ENCODE results near the gene RPGRIP1. TPM values are rescaled to one million over a fixed set of nuclear protein-coding genes. Genes with fewer than 3 reads are reported as not detected.
A peak's percentile ranks its signal among the peaks of the same experiment; 100 is the strongest.

RPGRIP1 gene
- total and polyA plus RNA-seq, 2 of the 4 experiments (the other 2 are of a cell fraction), result not detected

- H3K4ac ChIP-seq (ENCODE audit: low read depth, low read length), result no peak overlapping the region
Measured at GRCh38 chr14:21255385-21256101, 24.3 kb upstream of the RPGRIP1 start.

More at GRCh38 chr14:21255385-21256101, 24.3 kb upstream of the RPGRIP1 start:
- Histone ChIP-seq H3K9me3 (ENCODE audit: control insufficient read depth, insufficient read depth, low read length) (no peaks in the 10 kb centered on the region), H2AK9ac (replicated peaks; ENCODE audit: low read depth, low read length, poor library complexity) (no peak overlapping the region), H2BK120ac (ENCODE audit: low read depth, low read length) (no peak overlapping the region), H3K9me1 (ENCODE audit: insufficient read depth, low read length) (peaks cover 22% of the 10 kb centered on the region), H4K8ac (ENCODE audit: low read depth in 2 of 2, low read length in 2 of 2) (no peak overlapping the region), H3K36me3 (ENCODE audit: control insufficient read depth, insufficient read depth, low read length) (peaks cover 41% of the 10 kb centered on the region), H3K79me1 (ENCODE audit: low read depth in 1 of 2, low read length in 2 of 2) (peaks cover 0 to 41% of the 10 kb centered on the region in 2 experiments; a peak in 2 of 4 replicates), H2BK5ac (ENCODE audit: low read depth, low read length, poor library complexity, severe bottlenecking) (no peak overlapping the region), H3K23ac (ENCODE audit: low read depth, low read length) (no peak overlapping the region), H2AFZ (replicated peaks; ENCODE audit: low read length, poor library complexity) (no peak overlapping the region), H3K27ac (ENCODE audit: insufficient read depth, low read length) (no peak overlapping the region), H3K4me1 (ENCODE audit: control insufficient read depth, insufficient read depth, low read length) (peaks cover 9% of the 10 kb centered on the region), H2BK15ac (ENCODE audit: low read depth, low read length) (no peak overlapping the region), H4K20me1 (ENCODE audit: insufficient read depth, low read length) (peaks cover 93% of the 10 kb centered on the region), H4K91ac (ENCODE audit: insufficient read depth, low read depth, low read length) (no peak overlapping the region), H3K14ac (replicated peaks; ENCODE audit: low read depth, low read length) (no peak overlapping the region), H4K5ac (ENCODE audit: low read depth, low read length) (no peak overlapping the region), H3K18ac (ENCODE audit: low read depth, low read length) (no peak overlapping the region), H2BK20ac (ENCODE audit: low read depth, low read length) (no peak overlapping the region), H2AK5ac (ENCODE audit: low read depth, low read length) (no peak overlapping the region), H3K9ac (ENCODE audit: low read depth, low read length) (no peak overlapping the region), H3K27me3 (ENCODE audit: control insufficient read depth, insufficient read depth, low read length) (no peaks in the 10 kb centered on the region), H3K4me2 (ENCODE audit: low read depth, low read length) (no peak overlapping the region; the same call in 1 of the 2 replicates), H3K56ac (ENCODE audit: extremely low read depth, insufficient read depth, low read length) (no peak overlapping the region), H3K4me3 (ENCODE audit: insufficient read depth, low read depth, low read length) (no peak overlapping the region)
- peak; percentile 37 for DNase-seq
- in situ Hi-C loops (cut with MboI; ENCODE audit: low sequenced_read_pairs), result no loop called here
- dilution Hi-C loops (cut with HindIII; ENCODE audit: low sequenced_read_pairs, unreplicated experiment), result no loop called here
- 72% methylated on average over 2 of the region's 4 CpGs; no CpG with 5 or more reads in 1 of the 2 experiments for WGBS, 2 experiments (ENCODE audit: extremely low coverage in 2 of 2, insufficient read length in 1 of 2)
- TF ChIP-seq CTCF (conservative IDR thresholded peaks at IDR 0.05; ENCODE audit: low read depth, low read length) (no peak), RAD21 (IDR thresholded peaks at IDR 0.05; ENCODE audit: low read length) (no peak), SMC3 (IDR thresholded peaks at IDR 0.05; ENCODE audit: low read depth, low read length) (no peak), NFE2L2 (IDR thresholded peaks at IDR 0.05; ENCODE audit: low read depth, low read length) (no peak), USF2 (IDR thresholded peaks at IDR 0.05; ENCODE audit: low read depth, low read length) (no peak), CHD1 (IDR thresholded peaks at IDR 0.05; ENCODE audit: low read depth, low read length) (no peak), FOS (IDR thresholded peaks at IDR 0.05; ENCODE audit: low read depth, low read length) (no peak), POLR2A (IDR thresholded peaks at IDR 0.05; ENCODE audit: low read depth, low read length) (no peak), RFX5 (IDR thresholded peaks at IDR 0.05; ENCODE audit: low read depth, low read length) (no peak), BHLHE40 (IDR thresholded peaks at IDR 0.05; ENCODE audit: low read depth, low read length) (no peak), CEBPB (IDR thresholded peaks at IDR 0.05; ENCODE audit: low read depth, low read length) (no peak)
- BruUV-seq (replicated peaks), result TSS peak; percentile 1
- intact Hi-C loops (cut with micrococcal nuclease), result loop anchor here (1.0 kb wide), 1 partner anchor 8 kb away; no protein-coding TSS in a partner anchor
- POLR2A ChIA-PET (ENCODE audit: unreplicated experiment), result no interaction called here
- peak; percentile 67 for ATAC-seq (ENCODE audit: low read depth)
- CTCF ChIA-PET, result no interaction called here

Data from IMR-90 (cell line).